Measurements from ENCODE around the gene HLA-G. TPM values are rescaled to one million over a fixed set of nuclear protein-coding genes. Genes with fewer than 3 reads are reported as not detected.

HLA-G gene
- total and polyA plus RNA-seq, 2 of the 4 experiments (the other 2 are of a cell fraction): not detected

DNA sequence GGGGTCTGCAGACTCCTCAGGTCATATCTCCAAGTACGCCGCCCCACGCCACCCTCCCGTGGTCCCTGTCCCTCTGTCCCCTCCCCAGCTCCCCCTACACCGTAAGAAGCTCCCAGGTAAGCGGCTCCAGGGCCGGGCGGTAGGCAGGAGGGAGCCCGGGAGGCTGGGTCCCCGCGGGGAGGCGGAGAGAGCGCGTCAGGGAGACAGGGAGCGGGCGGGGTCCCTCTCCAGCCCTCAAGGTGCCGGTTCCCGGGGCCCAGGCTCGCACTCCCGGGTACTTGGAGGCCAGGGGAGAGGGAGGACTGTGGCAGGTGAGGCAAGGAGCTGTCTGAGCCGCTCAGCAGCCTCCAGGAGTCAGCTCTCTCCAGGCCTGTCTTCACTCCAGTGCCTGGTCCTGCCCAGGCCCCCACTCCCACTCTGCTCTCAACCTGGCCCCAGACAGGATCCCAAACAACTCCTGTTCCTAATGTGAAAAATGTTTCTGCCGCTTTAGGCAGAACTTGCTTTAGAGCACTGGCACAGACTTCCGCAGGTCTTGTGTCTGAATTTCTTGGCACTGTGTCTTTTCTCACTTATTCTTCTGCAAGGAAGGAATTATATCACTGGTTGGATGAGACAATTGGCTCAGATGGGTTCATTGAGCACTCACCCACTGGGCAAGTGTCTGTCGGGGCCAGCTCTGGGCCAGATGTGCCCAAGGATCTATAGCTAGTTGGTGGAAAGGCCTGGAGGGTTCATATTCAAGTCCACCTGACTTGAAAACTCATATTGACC lies 36.6 kb downstream of the HLA-G start:
- Histone ChIP-seq H4K91ac (ENCODE audit: insufficient read depth, low read depth, low read length) (no peak overlapping the region), H3K36me3 (ENCODE audit: control insufficient read depth, insufficient read depth, low read length) (no peaks in the 10 kb centered on the region), H3K4me1 (ENCODE audit: control insufficient read depth, insufficient read depth, low read length) (no peaks in the 10 kb centered on the region), H3K27me3 (ENCODE audit: control insufficient read depth, insufficient read depth, low read length) (peaks cover 35% of the 10 kb centered on the region), H2AK5ac (ENCODE audit: low read depth, low read length) (no peak overlapping the region), H4K5ac (ENCODE audit: low read depth, low read length) (no peak overlapping the region), H2AFZ (replicated peaks; ENCODE audit: low read length, poor library complexity) (no peak overlapping the region), H2BK5ac (ENCODE audit: low read depth, low read length, poor library complexity, severe bottlenecking) (no peak overlapping the region), H3K4ac (ENCODE audit: low read depth, low read length) (no peak overlapping the region), H3K9me1 (ENCODE audit: insufficient read depth, low read length) (no peaks in the 10 kb centered on the region), H3K23ac (ENCODE audit: low read depth, low read length) (no peak overlapping the region), H3K4me2 (ENCODE audit: low read depth, low read length) (no peak overlapping the region), H2BK15ac (ENCODE audit: low read depth, low read length) (no peak overlapping the region), H2BK120ac (ENCODE audit: low read depth, low read length) (no peak overlapping the region), H3K14ac (replicated peaks; ENCODE audit: low read depth, low read length) (no peak overlapping the region), H4K8ac (ENCODE audit: low read depth in 2 of 2, low read length in 2 of 2) (no peak overlapping the region), H3K79me1 (ENCODE audit: low read depth in 1 of 2, low read length in 2 of 2) (no peaks in the 10 kb centered on the region), H3K9ac (ENCODE audit: low read depth, low read length) (no peak overlapping the region), H3K9me3 (ENCODE audit: control insufficient read depth, insufficient read depth, low read length) (no peaks in the 10 kb centered on the region), H3K27ac (ENCODE audit: insufficient read depth, low read length) (no peak overlapping the region), H4K20me1 (ENCODE audit: insufficient read depth, low read length) (no peaks in the 10 kb centered on the region), H3K18ac (ENCODE audit: low read depth, low read length) (no peak overlapping the region), H2AK9ac (replicated peaks; ENCODE audit: low read depth, low read length, poor library complexity) (no peak overlapping the region), H2BK20ac (ENCODE audit: low read depth, low read length) (no peak overlapping the region), H3K56ac (ENCODE audit: extremely low read depth, insufficient read depth, low read length) (no peak overlapping the region), H3K4me3 (ENCODE audit: insufficient read depth, low read depth, low read length) (no peak overlapping the region)
- TF ChIP-seq SMC3 (IDR thresholded peaks at IDR 0.05; ENCODE audit: low read depth, low read length) (no peak), RAD21 (IDR thresholded peaks at IDR 0.05; ENCODE audit: low read length) (no peak), MAZ (IDR thresholded peaks at IDR 0.05; ENCODE audit: borderline replicate concordance, low read depth, low read length) (no peak), ELK1 (IDR thresholded peaks at IDR 0.05; ENCODE audit: borderline replicate concordance, low read depth, low read length) (no peak), USF2 (IDR thresholded peaks at IDR 0.05; ENCODE audit: low read depth, low read length) (no peak), MAFK (IDR thresholded peaks at IDR 0.05; ENCODE audit: low read depth, low read length) (no peak), MXI1 (IDR thresholded peaks at IDR 0.05; ENCODE audit: borderline replicate concordance, low read depth, low read length) (no peak), BHLHE40 (IDR thresholded peaks at IDR 0.05; ENCODE audit: low read depth, low read length) (no peak), POLR2A (IDR thresholded peaks at IDR 0.05; ENCODE audit: low read depth, low read length) (no peak), CEBPB (IDR thresholded peaks at IDR 0.05; ENCODE audit: low read depth, low read length) (no peak), RFX5 (IDR thresholded peaks at IDR 0.05; ENCODE audit: low read depth, low read length) (no peak), RCOR1 (IDR thresholded peaks at IDR 0.05; ENCODE audit: insufficient replicate concordance, low read length) (no peak)
- TF ChIP-seq, protein P1, sequence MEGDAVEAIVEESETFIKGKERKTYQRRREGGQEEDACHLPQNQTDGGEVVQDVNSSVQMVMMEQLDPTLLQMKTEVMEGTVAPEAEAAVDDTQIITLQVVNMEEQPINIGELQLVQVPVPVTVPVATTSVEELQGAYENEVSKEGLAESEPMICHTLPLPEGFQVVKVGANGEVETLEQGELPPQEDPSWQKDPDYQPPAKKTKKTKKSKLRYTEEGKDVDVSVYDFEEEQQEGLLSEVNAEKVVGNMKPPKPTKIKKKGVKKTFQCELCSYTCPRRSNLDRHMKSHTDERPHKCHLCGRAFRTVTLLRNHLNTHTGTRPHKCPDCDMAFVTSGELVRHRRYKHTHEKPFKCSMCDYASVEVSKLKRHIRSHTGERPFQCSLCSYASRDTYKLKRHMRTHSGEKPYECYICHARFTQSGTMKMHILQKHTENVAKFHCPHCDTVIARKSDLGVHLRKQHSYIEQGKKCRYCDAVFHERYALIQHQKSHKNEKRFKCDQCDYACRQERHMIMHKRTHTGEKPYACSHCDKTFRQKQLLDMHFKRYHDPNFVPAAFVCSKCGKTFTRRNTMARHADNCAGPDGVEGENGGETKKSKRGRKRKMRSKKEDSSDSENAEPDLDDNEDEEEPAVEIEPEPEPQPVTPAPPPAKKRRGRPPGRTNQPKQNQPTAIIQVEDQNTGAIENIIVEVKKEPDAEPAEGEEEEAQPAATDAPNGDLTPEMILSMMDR (conservative IDR thresholded peaks at IDR 0.05; ENCODE audit: low read depth, low read length): no peak
- in situ Hi-C loops (cut with MboI; ENCODE audit: low sequenced_read_pairs): no loop called here
- ChIA-PET CTCF (no interaction called here), POLR2A (ENCODE audit: unreplicated experiment) (no interaction called here)
- no peak for ATAC-seq (ENCODE audit: low read depth)
- dilution Hi-C loops (cut with HindIII; ENCODE audit: low sequenced_read_pairs, unreplicated experiment): no loop called here
- DNase-seq: no peak
- intact Hi-C loops (cut with micrococcal nuclease): no loop called here
- no TSS peak for BruUV-seq (replicated peaks)
- 0% methylated on average over 4 of the region's 24 CpGs; no CpG with 5 or more reads in 1 of the 2 experiments for WGBS, 2 experiments (ENCODE audit: extremely low coverage in 2 of 2, insufficient read length in 1 of 2)

All from IMR-90 (cell line).